Astrocyte of the spinal cord (primary cell): ENCODE measurements around the gene SUGP1.

ENCODE experiments used
- DNase-seq: peaks from one replicate; pipeline ENCODE4 v3.0.0; 2011; ENCODE audit warnings: low read depth, low spot score
- H3K4me3 ChIP-seq: 2 replicates; pipeline ENCODE4 v1.5.1; 2011; ENCODE audit warnings: low read depth, mild to moderate bottlenecking, low read length, moderate library complexity
- CTCF ChIP-seq: IDR thresholded peaks from 2 replicates; pipeline ENCODE4 v1.5.1; 2012; ENCODE audit warnings: low read depth, mild to moderate bottlenecking, low read length, inconsistent platforms
- in situ Hi-C: cut with HindIII; loops from 2 replicates; pipeline ENCODE4 v1.10.0; 2017; ENCODE audit warnings: low sequenced_read_pairs

Gene SUGP1

DNA sequence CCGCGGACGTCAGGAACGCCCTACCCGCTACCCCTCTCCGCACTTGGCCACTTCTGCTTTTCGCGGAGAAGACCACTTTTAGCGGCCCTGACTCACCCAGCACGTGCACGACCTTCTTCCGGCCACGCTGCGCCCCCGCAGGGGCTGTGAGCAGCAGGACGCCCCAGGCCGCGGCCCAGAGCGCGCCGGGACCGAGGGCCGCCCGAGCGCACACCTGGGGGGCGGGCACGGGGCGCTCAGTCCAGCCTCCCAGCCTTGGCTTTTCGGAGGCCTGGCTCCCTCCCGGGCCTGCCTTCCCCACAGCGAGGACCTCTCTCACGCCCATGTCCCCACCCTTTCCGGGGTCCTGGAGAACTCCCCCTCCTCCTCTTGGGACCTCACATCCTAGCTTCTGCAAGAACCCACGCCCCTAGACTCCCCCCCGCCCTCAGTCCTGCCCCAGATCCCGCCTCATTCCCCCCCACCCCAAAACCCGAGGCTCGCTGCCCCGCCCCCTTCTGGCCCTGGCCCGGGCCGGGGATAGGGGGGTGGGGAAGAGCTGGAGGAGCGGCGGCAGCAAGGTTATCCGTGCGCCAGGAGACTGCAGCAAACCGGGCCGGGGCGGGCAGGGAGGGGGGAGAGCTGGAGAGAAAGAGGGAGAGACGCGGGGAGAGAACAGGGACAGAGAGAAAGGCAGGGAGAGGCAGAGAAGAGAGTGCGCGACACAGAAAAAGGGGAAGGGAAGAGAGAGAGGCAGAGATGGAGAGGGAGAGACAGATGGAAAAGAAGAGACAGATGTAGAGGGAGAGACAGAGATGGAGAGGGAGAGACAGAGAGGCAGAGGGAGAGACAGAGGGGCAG is 58.7 kb downstream of the SUGP1 start:
- no peak for DNase-seq
- no peak for TF ChIP-seq CTCF
- in situ Hi-C loops, result no loop called here
- no peak overlapping the region for H3K4me3 ChIP-seq

GRCh38 chr19:19260417-19261214 is 59.7 kb downstream of the SUGP1 start:
- no peak for TF ChIP-seq CTCF
- H3K4me3 ChIP-seq, result no peak overlapping the region
- in situ Hi-C loops, result no loop called here
- no peak for DNase-seq

- no peak overlapping the region for H3K4me3 ChIP-seq
- in situ Hi-C loops, result no loop called here
- DNase-seq, result no peak
- TF ChIP-seq CTCF, result no peak
Observed at GRCh38 chr19:19259741-19260140, 60.6 kb downstream of the SUGP1 start.

DNA sequence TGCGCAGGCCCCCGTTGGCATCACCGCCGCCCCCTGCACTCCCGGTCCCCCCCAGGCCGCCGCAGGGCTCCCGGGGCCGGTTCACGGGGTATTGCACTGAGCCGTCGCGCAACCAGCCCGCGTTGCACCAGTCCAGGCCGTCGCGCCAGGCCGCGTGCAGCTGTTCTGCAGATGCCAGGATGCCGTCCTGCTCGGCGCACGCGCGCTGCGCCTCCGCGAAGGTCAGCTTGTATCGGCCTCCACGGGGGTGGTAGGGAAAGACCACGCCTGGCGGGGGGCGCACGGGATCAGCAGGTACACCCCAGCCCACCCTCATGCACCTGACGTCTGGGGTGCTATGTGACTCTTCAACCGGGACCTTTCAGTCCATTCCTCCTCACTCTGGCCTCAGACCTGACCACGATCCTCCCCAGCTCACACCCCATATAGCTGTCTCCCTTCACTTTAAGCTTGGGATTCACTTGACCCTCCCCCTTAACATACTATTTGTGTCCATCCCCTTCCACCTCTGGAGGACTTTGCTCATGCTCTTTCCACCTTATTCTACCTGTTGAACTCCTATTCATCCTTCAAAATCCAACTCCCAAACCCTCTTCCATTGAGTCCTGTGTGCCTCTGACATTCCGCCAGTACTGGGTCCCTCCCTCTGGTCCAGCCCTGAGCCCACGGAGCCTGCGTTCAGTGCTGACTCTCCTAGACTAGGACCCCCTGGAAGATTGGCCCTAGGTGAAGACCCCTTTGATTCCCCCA is 61.5 kb downstream of the SUGP1 start:
- in situ Hi-C loops, result no loop called here
- DNase-seq, result no peak
- H3K4me3 ChIP-seq, result no peak overlapping the region
- no peak for TF ChIP-seq CTCF

- no peak overlapping the region for H3K4me3 ChIP-seq
- DNase-seq, result no peak
- in situ Hi-C loops, result no loop called here
- TF ChIP-seq CTCF, result no peak
Observed at GRCh38 chr19:19257836-19258588, 62.3 kb downstream of the SUGP1 start.

DNA sequence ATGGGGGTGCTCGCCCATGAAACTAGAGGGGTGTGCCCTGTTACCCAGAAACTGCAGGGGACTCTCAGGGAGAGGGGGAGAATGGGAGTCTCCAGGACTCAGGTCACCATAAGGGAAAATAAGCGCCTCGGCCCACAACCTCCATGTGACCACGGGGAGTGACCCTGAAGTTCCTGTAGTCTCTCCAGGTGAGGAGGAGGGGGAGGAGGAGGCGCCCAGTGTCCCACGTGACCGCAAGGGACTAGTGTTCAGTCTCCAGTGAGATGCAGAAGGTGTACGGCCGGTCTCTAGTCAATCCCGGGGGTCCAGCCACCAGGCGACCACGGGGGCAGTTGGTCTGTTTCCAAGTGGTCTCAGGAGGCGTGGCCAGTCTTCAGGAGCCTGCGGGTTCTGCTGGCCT is 63.2 kb downstream of the SUGP1 start:
- DNase-seq, result no peak
- in situ Hi-C loops, result no loop called here
- H3K4me3 ChIP-seq, result no peak overlapping the region
- TF ChIP-seq CTCF, result no peak
